ENCODE data around the gene RPL4.

DNA sequence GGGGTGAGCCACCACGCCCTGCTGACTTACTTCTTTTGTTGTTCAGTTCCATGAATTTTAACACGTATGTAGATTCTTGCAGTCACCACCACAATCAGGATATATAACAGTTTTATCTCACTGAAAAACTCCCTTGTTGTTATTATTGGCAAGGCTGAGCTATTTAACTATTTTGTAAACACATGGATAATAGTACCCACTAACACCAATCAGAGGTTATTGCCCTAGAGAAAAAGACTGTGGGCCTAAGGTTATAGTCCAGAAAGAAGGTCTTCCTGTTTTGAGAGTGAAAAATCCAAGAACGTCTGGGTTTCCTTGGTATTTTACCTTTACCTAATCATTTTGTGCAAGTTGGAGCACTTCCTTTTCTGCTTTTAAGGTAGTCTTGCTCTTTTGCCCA is 9.9 kb upstream of the RPL4 start:
- TF ChIP-seq EZH2phosphoT487 (IDR thresholded peaks at IDR 0.05; ENCODE audit: borderline replicate concordance, low read length), result no peak
- TF ChIP-seq, protein P1, sequence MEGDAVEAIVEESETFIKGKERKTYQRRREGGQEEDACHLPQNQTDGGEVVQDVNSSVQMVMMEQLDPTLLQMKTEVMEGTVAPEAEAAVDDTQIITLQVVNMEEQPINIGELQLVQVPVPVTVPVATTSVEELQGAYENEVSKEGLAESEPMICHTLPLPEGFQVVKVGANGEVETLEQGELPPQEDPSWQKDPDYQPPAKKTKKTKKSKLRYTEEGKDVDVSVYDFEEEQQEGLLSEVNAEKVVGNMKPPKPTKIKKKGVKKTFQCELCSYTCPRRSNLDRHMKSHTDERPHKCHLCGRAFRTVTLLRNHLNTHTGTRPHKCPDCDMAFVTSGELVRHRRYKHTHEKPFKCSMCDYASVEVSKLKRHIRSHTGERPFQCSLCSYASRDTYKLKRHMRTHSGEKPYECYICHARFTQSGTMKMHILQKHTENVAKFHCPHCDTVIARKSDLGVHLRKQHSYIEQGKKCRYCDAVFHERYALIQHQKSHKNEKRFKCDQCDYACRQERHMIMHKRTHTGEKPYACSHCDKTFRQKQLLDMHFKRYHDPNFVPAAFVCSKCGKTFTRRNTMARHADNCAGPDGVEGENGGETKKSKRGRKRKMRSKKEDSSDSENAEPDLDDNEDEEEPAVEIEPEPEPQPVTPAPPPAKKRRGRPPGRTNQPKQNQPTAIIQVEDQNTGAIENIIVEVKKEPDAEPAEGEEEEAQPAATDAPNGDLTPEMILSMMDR (IDR thresholded peaks at IDR 0.05; ENCODE audit: low read depth, low read length, poor library complexity, severe bottlenecking), result no peak
